Breast epithelium (tissue), 3 donors: ENCODE data around the gene TFB1M.

Experiments
- POLR2AphosphoS5 ChIP-seq, 3 donors: sonication (generic); formaldehyde crosslinking; IDR thresholded peaks; one replicate each; pipeline ENCODE4 v1.6.1; 2017; ENCODE audit warnings: antibody characterized with exemption in 3 of 3
- TF ChIP-seq, protein P1 (sequence below), 3 donors: fragments of 450-650 bp; IDR thresholded peaks; one replicate each; pipeline ENCODE4 v1.5.1; 2016 to 2017; ENCODE audit warnings: antibody characterized with exemption in 3 of 3, mild to moderate bottlenecking in 3 of 3, moderate library complexity in 3 of 3

DNA sequence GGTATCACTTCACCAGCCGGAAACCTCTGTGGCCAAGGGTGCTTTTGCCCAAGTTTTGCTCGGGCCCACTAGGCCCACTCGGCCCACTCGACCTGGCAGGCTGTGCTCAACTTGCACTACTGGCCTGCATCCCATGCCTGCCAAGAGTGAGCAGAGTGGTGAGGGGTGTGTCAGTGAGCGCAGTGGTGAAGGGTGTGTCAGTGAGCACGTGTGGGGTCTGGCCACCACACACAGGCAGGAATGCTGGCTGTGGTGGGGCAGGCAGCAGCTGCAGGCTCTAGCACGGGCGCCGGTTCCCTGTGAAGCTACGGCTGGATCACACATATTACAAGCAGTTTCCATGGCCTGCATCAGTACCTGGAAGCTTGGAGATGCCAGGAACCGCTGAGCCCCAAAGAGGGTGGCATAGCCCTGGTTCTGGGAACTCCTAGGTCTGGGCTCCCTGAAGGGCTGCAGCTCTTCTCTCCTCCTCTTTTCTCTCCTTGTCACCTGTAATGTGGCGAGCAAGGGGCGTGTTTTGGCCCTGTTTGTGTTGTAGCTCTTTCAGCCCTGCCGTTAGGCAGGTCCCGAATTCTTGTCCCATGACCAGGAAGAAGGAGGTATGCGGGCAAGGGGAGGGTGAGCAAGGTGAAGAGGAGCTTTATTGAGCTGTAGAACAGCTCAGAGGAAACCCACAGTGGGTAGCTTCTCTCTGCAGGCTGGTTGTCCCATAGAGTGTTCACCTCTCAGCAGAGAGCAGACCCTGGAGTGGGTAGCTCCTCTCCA lies 101.5 kb downstream of the TFB1M start:
- TF ChIP-seq, protein P1, sequence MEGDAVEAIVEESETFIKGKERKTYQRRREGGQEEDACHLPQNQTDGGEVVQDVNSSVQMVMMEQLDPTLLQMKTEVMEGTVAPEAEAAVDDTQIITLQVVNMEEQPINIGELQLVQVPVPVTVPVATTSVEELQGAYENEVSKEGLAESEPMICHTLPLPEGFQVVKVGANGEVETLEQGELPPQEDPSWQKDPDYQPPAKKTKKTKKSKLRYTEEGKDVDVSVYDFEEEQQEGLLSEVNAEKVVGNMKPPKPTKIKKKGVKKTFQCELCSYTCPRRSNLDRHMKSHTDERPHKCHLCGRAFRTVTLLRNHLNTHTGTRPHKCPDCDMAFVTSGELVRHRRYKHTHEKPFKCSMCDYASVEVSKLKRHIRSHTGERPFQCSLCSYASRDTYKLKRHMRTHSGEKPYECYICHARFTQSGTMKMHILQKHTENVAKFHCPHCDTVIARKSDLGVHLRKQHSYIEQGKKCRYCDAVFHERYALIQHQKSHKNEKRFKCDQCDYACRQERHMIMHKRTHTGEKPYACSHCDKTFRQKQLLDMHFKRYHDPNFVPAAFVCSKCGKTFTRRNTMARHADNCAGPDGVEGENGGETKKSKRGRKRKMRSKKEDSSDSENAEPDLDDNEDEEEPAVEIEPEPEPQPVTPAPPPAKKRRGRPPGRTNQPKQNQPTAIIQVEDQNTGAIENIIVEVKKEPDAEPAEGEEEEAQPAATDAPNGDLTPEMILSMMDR (IDR thresholded peaks at IDR 0.05), result no peak
- TF ChIP-seq POLR2AphosphoS5 (IDR thresholded peaks at IDR 0.05), result no peak
